ENCODE measurements around the gene CLCN1. TPM values are rescaled to one million over a fixed set of nuclear protein-coding genes. Genes with fewer than 3 reads are reported as not detected.
A peak's percentile ranks its signal among the peaks of the same experiment; 100 is the strongest.

Gene CLCN1
- total and polyA plus RNA-seq, 2 donors from 2014 or later = 0.35 TPM; not detected in 1

DNA sequence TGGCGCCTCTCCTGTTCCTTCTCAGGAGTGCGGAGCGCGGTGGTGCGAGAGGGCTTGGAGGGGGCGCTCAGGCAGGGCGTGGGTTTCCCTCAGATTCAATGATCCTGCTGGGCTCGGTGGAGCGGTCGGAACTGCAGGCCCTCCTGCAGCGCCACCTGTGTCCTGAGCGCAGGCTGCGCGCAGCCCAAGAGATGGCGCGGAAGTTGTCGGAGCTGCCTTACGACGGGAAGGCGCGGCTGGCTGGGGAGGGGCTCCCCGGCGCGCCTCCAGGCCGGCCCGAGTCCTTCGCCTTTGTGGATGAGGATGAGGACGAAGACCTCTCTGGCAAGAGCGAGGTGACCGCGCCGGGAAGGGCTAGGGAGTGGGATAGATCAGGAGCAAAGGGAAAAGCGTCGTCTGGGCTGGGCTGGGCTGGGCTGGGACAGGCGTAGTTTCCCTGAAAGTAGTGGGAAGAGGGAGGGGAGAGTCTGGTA is 29.6 kb downstream of the CLCN1 start:
- peak overlapping the region in 1 of 3 donors; percentile 12 for H3K4me3 ChIP-seq (ENCODE audit: low read length in 3 of 3)
- no peaks in the 10 kb centered on the region for H3K27me3 ChIP-seq (ENCODE audit: control insufficient read depth, insufficient read depth, low read length)
- H3K9me3 ChIP-seq (ENCODE audit: control insufficient read depth in 2 of 3, insufficient read depth in 1 of 3, low read length in 3 of 3) = no peaks in the 10 kb centered on the region
- H3K9ac ChIP-seq (ENCODE audit: low read length in 3 of 3) = no peak overlapping the region
- TF ChIP-seq, protein P1, sequence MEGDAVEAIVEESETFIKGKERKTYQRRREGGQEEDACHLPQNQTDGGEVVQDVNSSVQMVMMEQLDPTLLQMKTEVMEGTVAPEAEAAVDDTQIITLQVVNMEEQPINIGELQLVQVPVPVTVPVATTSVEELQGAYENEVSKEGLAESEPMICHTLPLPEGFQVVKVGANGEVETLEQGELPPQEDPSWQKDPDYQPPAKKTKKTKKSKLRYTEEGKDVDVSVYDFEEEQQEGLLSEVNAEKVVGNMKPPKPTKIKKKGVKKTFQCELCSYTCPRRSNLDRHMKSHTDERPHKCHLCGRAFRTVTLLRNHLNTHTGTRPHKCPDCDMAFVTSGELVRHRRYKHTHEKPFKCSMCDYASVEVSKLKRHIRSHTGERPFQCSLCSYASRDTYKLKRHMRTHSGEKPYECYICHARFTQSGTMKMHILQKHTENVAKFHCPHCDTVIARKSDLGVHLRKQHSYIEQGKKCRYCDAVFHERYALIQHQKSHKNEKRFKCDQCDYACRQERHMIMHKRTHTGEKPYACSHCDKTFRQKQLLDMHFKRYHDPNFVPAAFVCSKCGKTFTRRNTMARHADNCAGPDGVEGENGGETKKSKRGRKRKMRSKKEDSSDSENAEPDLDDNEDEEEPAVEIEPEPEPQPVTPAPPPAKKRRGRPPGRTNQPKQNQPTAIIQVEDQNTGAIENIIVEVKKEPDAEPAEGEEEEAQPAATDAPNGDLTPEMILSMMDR (IDR thresholded peaks at IDR 0.05; ENCODE audit: borderline replicate concordance, extremely low read depth, insufficient read depth) = peak; percentile 53
- H3K27ac ChIP-seq (ENCODE audit: low read depth in 2 of 2, low read length in 2 of 2) = no peak overlapping the region
- intact Hi-C loops (cut with DNase I) = no loop called here
- DNase-seq (peak; percentile 69 to 84 (median 79)), FAIRE-seq (no peak)
- no peaks in the 10 kb centered on the region for H3K4me1 ChIP-seq (ENCODE audit: control insufficient read depth in 2 of 3, insufficient read depth in 2 of 3, low read depth in 1 of 3, low read length in 3 of 3)
- H3K36me3 ChIP-seq (ENCODE audit: control insufficient read depth in 2 of 3, insufficient read depth in 3 of 3, low read length in 3 of 3) = no peaks in the 10 kb centered on the region

DNA sequence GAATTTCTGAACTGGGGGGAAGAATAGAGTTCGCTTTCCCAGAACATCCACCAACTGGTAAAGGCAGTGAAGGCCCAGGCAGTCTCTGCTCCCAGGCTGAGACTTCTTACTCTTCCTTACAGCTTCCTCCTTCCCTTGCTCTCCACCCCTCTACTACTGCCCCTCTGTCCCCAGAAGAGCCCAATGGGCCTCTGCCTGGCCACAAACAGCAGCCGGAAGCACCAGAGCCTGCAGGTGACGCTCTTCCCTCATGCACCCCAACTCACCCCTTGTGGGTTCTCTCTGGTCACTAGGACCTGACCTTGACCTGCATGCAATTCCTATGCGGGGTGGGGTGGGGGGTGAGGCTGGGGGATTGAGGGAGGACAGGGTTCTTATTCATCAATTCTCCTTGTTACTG is 30.1 kb downstream of the CLCN1 start:
- Histone ChIP-seq H3K36me3 (ENCODE audit: control insufficient read depth in 2 of 3, insufficient read depth in 3 of 3, low read length in 3 of 3) (no peaks in the 10 kb centered on the region), H3K9ac (ENCODE audit: low read length in 3 of 3) (no peak overlapping the region), H3K4me1 (ENCODE audit: control insufficient read depth in 2 of 3, insufficient read depth in 2 of 3, low read depth in 1 of 3, low read length in 3 of 3) (no peaks in the 10 kb centered on the region), H3K27me3 (ENCODE audit: control insufficient read depth, insufficient read depth, low read length) (no peaks in the 10 kb centered on the region), H3K9me3 (ENCODE audit: control insufficient read depth in 2 of 3, insufficient read depth in 1 of 3, low read length in 3 of 3) (no peaks in the 10 kb centered on the region), H3K4me3 (ENCODE audit: low read length in 3 of 3) (no peak overlapping the region), H3K27ac (ENCODE audit: low read depth in 2 of 2, low read length in 2 of 2) (no peak overlapping the region)
- intact Hi-C loops (cut with DNase I) = no loop called here
- DNase-seq (no peak), FAIRE-seq (no peak)
- TF ChIP-seq, protein P1 (IDR thresholded peaks at IDR 0.05; ENCODE audit: borderline replicate concordance, extremely low read depth, insufficient read depth) = no peak

DNA sequence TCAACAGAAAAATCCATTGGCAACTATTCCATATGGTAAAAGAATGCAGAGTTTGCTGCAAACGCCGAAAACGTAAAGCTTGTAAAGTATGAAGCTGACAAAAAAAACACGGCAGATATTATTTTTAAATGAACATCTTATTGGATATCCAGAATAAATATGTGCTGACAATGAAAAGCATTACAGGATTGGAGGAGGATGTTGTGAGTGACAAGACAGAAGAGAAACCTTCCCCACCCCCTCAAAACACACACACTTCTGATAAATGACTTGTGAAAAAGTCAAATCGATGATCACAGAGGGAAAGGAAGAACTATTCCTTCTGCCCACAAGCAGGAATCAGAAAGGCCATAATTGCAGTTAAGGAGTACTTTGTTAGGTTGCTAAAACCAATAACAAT is 32.0 kb downstream of the CLCN1 start:
- Histone ChIP-seq H3K36me3 (ENCODE audit: control insufficient read depth in 2 of 3, insufficient read depth in 3 of 3, low read length in 3 of 3) (no peaks in the 10 kb centered on the region), H3K4me3 (ENCODE audit: low read length in 3 of 3) (no peak overlapping the region), H3K9me3 (ENCODE audit: control insufficient read depth in 2 of 3, insufficient read depth in 1 of 3, low read length in 3 of 3) (no peaks in the 10 kb centered on the region), H3K9ac (ENCODE audit: low read length in 3 of 3) (no peak overlapping the region), H3K27ac (ENCODE audit: low read depth in 2 of 2, low read length in 2 of 2) (no peak overlapping the region), H3K4me1 (ENCODE audit: control insufficient read depth in 2 of 3, insufficient read depth in 2 of 3, low read depth in 1 of 3, low read length in 3 of 3) (no peaks in the 10 kb centered on the region), H3K27me3 (ENCODE audit: control insufficient read depth, insufficient read depth, low read length) (no peaks in the 10 kb centered on the region)
- DNase-seq (no peak), FAIRE-seq (no peak)
- intact Hi-C loops (cut with DNase I) = no loop called here
- TF ChIP-seq, protein P1 (IDR thresholded peaks at IDR 0.05; ENCODE audit: borderline replicate concordance, extremely low read depth, insufficient read depth) = no peak

DNA sequence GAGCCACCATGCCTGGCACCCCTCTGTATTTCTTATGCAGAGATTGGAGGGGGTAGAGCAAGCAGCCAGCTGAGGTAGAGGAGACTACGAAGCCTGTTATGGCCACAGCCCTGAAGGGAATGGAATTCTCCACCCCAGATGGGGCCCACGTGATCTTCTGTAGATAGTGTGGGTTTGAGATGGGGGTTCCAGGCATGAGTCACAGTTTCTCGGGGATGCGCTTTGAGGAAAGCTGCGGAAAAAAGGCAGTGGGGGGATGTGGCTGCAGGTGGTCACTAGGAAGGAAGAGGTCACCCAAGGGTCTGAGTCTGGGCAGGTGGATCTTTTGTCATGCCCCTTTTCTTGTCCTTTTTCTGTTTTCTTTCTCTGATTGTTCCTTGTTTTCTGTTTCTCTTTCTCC is 35.1 kb downstream of the CLCN1 start:
- no peak for DNase-seq
- TF ChIP-seq, protein P1 (IDR thresholded peaks at IDR 0.05; ENCODE audit: borderline replicate concordance, extremely low read depth, insufficient read depth) = no peak
- H3K4me3 ChIP-seq (ENCODE audit: low read length in 3 of 3) = no peak overlapping the region
- H3K36me3 ChIP-seq (ENCODE audit: control insufficient read depth in 2 of 3, insufficient read depth in 3 of 3, low read length in 3 of 3) = no peaks in the 10 kb centered on the region
- H3K9ac ChIP-seq (ENCODE audit: low read length in 3 of 3) = no peak overlapping the region
- no peaks in the 10 kb centered on the region for H3K27me3 ChIP-seq (ENCODE audit: control insufficient read depth, insufficient read depth, low read length)
- H3K4me1 ChIP-seq (ENCODE audit: control insufficient read depth in 2 of 3, insufficient read depth in 2 of 3, low read depth in 1 of 3, low read length in 3 of 3) = no peaks in the 10 kb centered on the region
- H3K27ac ChIP-seq (ENCODE audit: low read depth in 2 of 2, low read length in 2 of 2) = no peak overlapping the region
- no peaks in the 10 kb centered on the region for H3K9me3 ChIP-seq (ENCODE audit: control insufficient read depth in 2 of 3, insufficient read depth in 1 of 3, low read length in 3 of 3)
- no peak for FAIRE-seq
- intact Hi-C loops (cut with DNase I) = no loop called here

Data from kidney (tissue), 14 donors.